Endothelial cell of umbilical vein (primary cell): ENCODE results near the gene GATA1.

Experiments used
- EZH2 ChIP-seq: IDR thresholded peaks from 2 replicates; pipeline ENCODE4 v1.6.1; 2012; ENCODE audit warnings: borderline replicate concordance, low read depth, mild to moderate bottlenecking, moderate library complexity, low read length, inconsistent platforms; ENCODE audit not compliant: severe bottlenecking
- POLR2AphosphoS5 ChIP-seq: IDR thresholded peaks from 2 replicates; pipeline ENCODE4 v1.6.1; 2012; ENCODE audit warnings: low read depth, mild to moderate bottlenecking, control low read depth, low read length, moderate library complexity; ENCODE audit not compliant: insufficient read depth
- TF ChIP-seq, protein P1 (sequence below), 2 donors: IDR thresholded peaks; 1 replicate in 1 of 2; 2 replicates in 1 of 2; pipeline ENCODE4 v1.5.1; 2011; ENCODE audit warnings: low read length in 2 of 2, mild to moderate bottlenecking in 2 of 2, moderate library complexity in 2 of 2, control low read depth in 1 of 2, inconsistent platforms in 1 of 2, low read depth in 1 of 2; ENCODE audit not compliant: insufficient read depth in 1 of 2; ENCODE audit errors: extremely low read depth in 1 of 2

DNA sequence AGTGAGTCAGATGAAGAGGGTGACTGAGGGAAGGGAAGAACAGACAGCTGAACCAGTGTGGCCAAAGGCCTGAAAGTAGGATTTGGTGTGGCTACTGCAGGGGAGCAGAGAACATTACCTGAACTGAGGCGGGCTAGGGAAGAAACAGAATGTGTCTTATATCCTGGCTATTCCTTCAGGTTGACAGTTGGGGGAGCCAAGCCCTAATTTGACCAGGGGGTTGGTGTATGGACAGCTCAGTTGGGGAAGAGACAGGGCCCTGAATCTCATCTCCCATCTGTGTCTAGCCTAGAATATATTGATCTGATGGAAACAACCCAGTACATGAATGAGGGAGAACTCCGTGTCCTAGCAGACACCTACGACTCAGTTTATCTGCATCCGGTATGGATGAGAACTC lies 19.7 kb downstream of the GATA1 start:
- TF ChIP-seq, protein P1, sequence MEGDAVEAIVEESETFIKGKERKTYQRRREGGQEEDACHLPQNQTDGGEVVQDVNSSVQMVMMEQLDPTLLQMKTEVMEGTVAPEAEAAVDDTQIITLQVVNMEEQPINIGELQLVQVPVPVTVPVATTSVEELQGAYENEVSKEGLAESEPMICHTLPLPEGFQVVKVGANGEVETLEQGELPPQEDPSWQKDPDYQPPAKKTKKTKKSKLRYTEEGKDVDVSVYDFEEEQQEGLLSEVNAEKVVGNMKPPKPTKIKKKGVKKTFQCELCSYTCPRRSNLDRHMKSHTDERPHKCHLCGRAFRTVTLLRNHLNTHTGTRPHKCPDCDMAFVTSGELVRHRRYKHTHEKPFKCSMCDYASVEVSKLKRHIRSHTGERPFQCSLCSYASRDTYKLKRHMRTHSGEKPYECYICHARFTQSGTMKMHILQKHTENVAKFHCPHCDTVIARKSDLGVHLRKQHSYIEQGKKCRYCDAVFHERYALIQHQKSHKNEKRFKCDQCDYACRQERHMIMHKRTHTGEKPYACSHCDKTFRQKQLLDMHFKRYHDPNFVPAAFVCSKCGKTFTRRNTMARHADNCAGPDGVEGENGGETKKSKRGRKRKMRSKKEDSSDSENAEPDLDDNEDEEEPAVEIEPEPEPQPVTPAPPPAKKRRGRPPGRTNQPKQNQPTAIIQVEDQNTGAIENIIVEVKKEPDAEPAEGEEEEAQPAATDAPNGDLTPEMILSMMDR (IDR thresholded peaks at IDR 0.05; ENCODE audit: extremely low read depth in 1 of 2, insufficient read depth in 1 of 2, low read depth in 1 of 2, low read length in 2 of 2) = no peak
- no peak for TF ChIP-seq POLR2AphosphoS5
- no peak for TF ChIP-seq EZH2
